ENCODE measurements around the gene TLR10. TPM values are rescaled to one million over a fixed set of nuclear protein-coding genes. Genes with fewer than 3 reads are reported as not detected.
A peak's percentile ranks its signal among the peaks of the same experiment; 100 is the strongest.

Gene TLR10
- total and polyA plus RNA-seq, 8 donors, result 0.15 to 3.0 (median 0.70) TPM

GRCh38 chr4:38805530-38806145, 22.8 kb upstream of the TLR10 start:
- Histone ChIP-seq H3K4me1 (peaks cover 6 to 46% of the 10 kb centered on the region in 2 donors), H3K4me3 (peak overlapping the region in 1 of 2 donors; percentile 49), H3K27ac (peak overlapping the region; percentile 79 to 96), H3K9me3 (no peaks in the 10 kb centered on the region), H3K27me3 (no peaks in the 10 kb centered on the region), H3K36me3 (peaks cover 0 to 12% of the 10 kb centered on the region in 2 donors)
- peak; percentile 68 for ATAC-seq
- DNase-seq, result peak in 1 of 4 donors; percentile 62
- TF ChIP-seq CTCF (IDR thresholded peaks at IDR 0.05), result no peak
- intact Hi-C loops (cut with DNase I), result no loop called here

- peaks cover 6 to 48% of the 10 kb centered on the region in 2 donors for H3K4me1 ChIP-seq
- peak; percentile 45 to 47 for TF ChIP-seq CTCF (IDR thresholded peaks at IDR 0.05)
- intact Hi-C loops (cut with DNase I), result no loop called here
- peak in 2 of 4 donors; percentile 27 to 51 for DNase-seq
- ATAC-seq, result peak; percentile 91
- peaks cover 0 to 21% of the 10 kb centered on the region in 2 donors for H3K36me3 ChIP-seq
- H3K27ac ChIP-seq, result peak within 1 kb of the TSS; percentile 79 to 96
- H3K4me3 ChIP-seq, result peak within 1 kb of the TSS; percentile 13 to 49
- H3K27me3 ChIP-seq, result no peaks in the 10 kb centered on the region
- no peaks in the 10 kb centered on the region for H3K9me3 ChIP-seq
Measured at GRCh38 chr4:38804654-38805295, 22.0 kb upstream of the TLR10 start, which contains the start of gene TLR1. TSS of gene TLR1 (minus strand) at chr4:38804791. CDS start at chr4:38798831, 5,960 bp downstream.

GRCh38 chr4:38803833-38804653, 21.3 kb upstream of the TLR10 start:
- Histone ChIP-seq H3K27ac (peak overlapping the region; percentile 79 to 96), H3K36me3 (peaks cover 0 to 28% of the 10 kb centered on the region in 2 donors), H3K9me3 (no peaks in the 10 kb centered on the region), H3K4me3 (peak overlapping the region; percentile 13 to 49), H3K4me1 (peaks cover 6 to 52% of the 10 kb centered on the region in 2 donors), H3K27me3 (no peaks in the 10 kb centered on the region)
- ATAC-seq (peak; percentile 59), DNase-seq (peak in 1 of 4 donors; percentile 18)
- TF ChIP-seq CTCF (IDR thresholded peaks at IDR 0.05), result no peak
- intact Hi-C loops (cut with DNase I), result no loop called here

- no peak for ATAC-seq
- Histone ChIP-seq H3K36me3 (peaks cover 0 to 41% of the 10 kb centered on the region in 2 donors), H3K4me1 (peaks cover 6 to 53% of the 10 kb centered on the region in 2 donors), H3K27me3 (no peaks in the 10 kb centered on the region), H3K4me3 (peak overlapping the region in 1 of 2 donors; percentile 49), H3K9me3 (no peaks in the 10 kb centered on the region), H3K27ac (peak overlapping the region in 1 of 2 donors; percentile 96)
- intact Hi-C loops (cut with DNase I), result no loop called here
- TF ChIP-seq CTCF (IDR thresholded peaks at IDR 0.05), result no peak
- DNase-seq, result no peak
Measured at GRCh38 chr4:38802561-38803355, 20.0 kb upstream of the TLR10 start.
